ENCODE data around the gene ONECUT1.

ONECUT1 gene

DNA sequence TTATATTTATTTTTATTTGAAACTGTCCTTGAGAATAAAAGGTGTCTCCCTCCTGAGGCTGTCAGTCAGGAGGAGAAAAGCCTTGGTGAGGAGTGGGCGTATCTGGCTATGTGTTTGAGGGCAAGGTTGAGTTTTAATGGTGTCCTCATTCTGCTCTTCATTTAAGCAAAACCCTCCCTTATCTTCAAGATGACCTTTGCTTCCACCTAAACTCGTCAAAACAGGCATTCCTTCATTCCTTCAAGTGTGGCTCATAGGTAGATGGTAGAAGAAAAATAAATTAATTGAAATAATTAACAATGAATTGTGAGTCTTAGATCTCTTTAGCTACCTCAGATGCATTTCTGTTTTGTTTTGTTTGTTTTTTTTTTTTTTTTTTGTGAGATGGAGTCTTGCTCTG lies 71.6 kb downstream of the ONECUT1 start:
- DNase-seq, result no peak
- H3K27me3 ChIP-seq, result no peaks in the 10 kb centered on the region
- H3K4me3 ChIP-seq, result no peak overlapping the region
- TF ChIP-seq, protein P1, sequence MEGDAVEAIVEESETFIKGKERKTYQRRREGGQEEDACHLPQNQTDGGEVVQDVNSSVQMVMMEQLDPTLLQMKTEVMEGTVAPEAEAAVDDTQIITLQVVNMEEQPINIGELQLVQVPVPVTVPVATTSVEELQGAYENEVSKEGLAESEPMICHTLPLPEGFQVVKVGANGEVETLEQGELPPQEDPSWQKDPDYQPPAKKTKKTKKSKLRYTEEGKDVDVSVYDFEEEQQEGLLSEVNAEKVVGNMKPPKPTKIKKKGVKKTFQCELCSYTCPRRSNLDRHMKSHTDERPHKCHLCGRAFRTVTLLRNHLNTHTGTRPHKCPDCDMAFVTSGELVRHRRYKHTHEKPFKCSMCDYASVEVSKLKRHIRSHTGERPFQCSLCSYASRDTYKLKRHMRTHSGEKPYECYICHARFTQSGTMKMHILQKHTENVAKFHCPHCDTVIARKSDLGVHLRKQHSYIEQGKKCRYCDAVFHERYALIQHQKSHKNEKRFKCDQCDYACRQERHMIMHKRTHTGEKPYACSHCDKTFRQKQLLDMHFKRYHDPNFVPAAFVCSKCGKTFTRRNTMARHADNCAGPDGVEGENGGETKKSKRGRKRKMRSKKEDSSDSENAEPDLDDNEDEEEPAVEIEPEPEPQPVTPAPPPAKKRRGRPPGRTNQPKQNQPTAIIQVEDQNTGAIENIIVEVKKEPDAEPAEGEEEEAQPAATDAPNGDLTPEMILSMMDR (IDR thresholded peaks at IDR 0.05), result no peak
- H3K36me3 ChIP-seq, result no peaks in the 10 kb centered on the region
- intact Hi-C loops (cut with DNase I; ENCODE audit: low total_unique reads), result no loop called here
- H3K9me3 ChIP-seq, result no peaks in the 10 kb centered on the region
- no peaks in the 10 kb centered on the region for H3K4me1 ChIP-seq
- H3K27ac ChIP-seq, result no peak overlapping the region

DNA sequence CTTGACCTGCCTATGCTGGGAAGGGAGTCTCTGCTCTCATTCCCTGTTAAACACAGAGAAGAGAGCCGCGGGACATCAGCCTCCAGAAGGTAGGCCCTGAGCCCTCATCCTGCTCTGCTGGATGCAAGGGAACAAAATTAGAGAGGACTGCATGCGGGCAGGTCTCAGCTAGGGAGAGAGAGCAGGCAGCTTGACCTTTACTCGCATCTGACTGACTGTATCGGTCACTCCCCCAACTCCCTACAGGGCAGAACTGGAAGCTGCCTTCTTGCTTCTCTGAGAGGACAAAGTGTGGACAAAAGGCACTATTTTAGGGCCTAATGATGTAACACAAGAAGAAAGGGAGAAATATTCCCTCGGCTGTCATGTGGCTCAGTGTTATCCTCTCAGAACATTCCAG lies 72.2 kb downstream of the ONECUT1 start:
- Histone ChIP-seq H3K27me3 (no peaks in the 10 kb centered on the region), H3K4me1 (no peaks in the 10 kb centered on the region), H3K9me3 (no peaks in the 10 kb centered on the region), H3K4me3 (no peak overlapping the region), H3K36me3 (no peaks in the 10 kb centered on the region), H3K27ac (no peak overlapping the region)
- intact Hi-C loops (cut with DNase I; ENCODE audit: low total_unique reads), result no loop called here
- no peak for DNase-seq
- TF ChIP-seq, protein P1 (IDR thresholded peaks at IDR 0.05), result no peak

DNA sequence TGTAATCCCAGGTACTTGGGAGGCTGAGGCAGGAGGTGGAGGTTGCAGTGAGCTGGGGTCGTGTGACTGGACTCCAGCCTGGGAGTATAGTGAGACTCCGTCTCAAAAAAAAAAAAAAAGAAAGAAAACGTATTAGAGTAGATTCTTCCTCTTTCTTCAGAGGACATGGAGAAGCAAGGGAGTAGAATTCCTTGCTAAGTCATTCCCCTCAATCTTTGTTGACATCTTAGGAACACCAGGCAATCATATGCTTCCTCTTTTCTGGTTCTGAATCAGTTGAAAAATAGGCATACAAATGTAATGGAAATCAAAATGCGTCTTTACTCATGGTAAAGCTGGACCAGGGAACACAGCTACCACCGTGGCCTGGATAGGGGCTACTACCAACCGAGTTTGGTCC lies 72.7 kb downstream of the ONECUT1 start:
- H3K4me3 ChIP-seq, result no peak overlapping the region
- H3K9me3 ChIP-seq, result no peaks in the 10 kb centered on the region
- no peaks in the 10 kb centered on the region for H3K4me1 ChIP-seq
- H3K27me3 ChIP-seq, result no peaks in the 10 kb centered on the region
- no peak overlapping the region for H3K27ac ChIP-seq
- TF ChIP-seq, protein P1 (IDR thresholded peaks at IDR 0.05), result no peak
- intact Hi-C loops (cut with DNase I; ENCODE audit: low total_unique reads), result no loop called here
- no peak for DNase-seq
- H3K36me3 ChIP-seq, result no peaks in the 10 kb centered on the region

DNA sequence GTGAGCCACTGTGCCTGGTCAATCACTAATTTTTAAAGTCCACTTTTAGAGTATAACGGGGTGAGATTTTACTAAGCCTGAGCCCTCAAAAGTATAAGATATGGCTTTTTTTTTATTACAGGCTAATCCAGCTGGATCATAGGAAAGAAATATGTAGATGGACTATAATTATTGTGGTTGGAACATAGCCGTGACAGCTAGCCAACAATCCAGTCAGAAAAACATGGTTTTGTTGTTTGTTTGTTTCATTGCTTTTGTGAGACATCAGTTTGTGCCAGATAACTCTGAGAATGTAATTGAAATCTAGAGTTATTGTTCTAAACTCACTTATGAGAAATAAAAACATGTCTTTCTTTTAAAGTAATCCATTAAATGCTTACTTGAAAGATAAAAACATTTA lies 73.6 kb downstream of the ONECUT1 start:
- no peaks in the 10 kb centered on the region for H3K9me3 ChIP-seq
- no peak overlapping the region for H3K27ac ChIP-seq
- TF ChIP-seq, protein P1 (IDR thresholded peaks at IDR 0.05), result no peak
- no peaks in the 10 kb centered on the region for H3K4me1 ChIP-seq
- DNase-seq, result no peak
- H3K27me3 ChIP-seq, result no peaks in the 10 kb centered on the region
- no peaks in the 10 kb centered on the region for H3K36me3 ChIP-seq
- H3K4me3 ChIP-seq, result no peak overlapping the region
- intact Hi-C loops (cut with DNase I; ENCODE audit: low total_unique reads), result no loop called here

DNA sequence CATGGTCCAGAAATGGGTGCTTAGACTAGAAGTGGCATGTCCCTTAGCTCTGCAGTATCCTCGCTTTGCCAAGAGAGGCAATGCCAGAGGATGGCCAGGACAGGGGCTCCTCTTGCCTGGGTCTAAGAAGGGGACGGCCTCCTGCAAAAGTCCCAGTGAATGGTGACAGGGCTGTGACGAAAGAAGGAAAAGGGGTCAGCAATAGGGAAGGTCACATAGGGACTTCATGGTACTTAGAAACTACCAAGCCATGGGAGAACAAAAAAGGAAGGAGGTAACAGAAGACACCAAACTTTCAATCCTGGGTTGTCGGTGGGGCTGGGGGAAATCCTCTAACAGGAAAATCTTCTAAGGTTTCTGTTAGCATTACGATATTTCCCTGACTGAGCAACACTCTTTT lies 74.7 kb downstream of the ONECUT1 start:
- no peak for DNase-seq
- Histone ChIP-seq H3K27me3 (no peaks in the 10 kb centered on the region), H3K36me3 (no peaks in the 10 kb centered on the region), H3K4me1 (no peaks in the 10 kb centered on the region), H3K4me3 (no peak overlapping the region), H3K9me3 (no peaks in the 10 kb centered on the region), H3K27ac (no peak overlapping the region)
- intact Hi-C loops (cut with DNase I; ENCODE audit: low total_unique reads), result no loop called here
- TF ChIP-seq, protein P1 (IDR thresholded peaks at IDR 0.05), result no peak

DNA sequence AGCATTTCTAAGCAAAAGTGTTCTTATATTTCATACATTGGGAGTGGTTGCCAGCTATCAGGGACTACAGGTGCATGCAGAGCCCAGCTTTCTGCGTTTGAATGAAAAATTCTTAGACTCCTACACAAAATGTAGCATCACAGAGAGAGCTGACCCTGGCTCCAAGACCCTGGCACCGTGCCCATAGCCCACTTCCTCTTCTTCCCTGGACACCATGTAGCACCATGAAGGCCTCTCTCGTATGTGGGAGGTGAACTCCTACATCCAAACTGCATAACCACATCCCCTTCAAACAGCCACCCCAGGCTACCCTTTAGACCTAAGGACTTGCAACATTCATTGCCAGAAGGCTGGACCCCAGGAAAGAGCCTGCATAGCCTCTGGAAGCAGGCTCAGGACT lies 75.2 kb downstream of the ONECUT1 start:
- intact Hi-C loops (cut with DNase I; ENCODE audit: low total_unique reads), result no loop called here
- no peaks in the 10 kb centered on the region for H3K4me1 ChIP-seq
- TF ChIP-seq, protein P1 (IDR thresholded peaks at IDR 0.05), result no peak
- H3K27me3 ChIP-seq, result no peaks in the 10 kb centered on the region
- DNase-seq, result no peak
- no peaks in the 10 kb centered on the region for H3K9me3 ChIP-seq
- H3K27ac ChIP-seq, result no peak overlapping the region
- H3K36me3 ChIP-seq, result no peaks in the 10 kb centered on the region
- H3K4me3 ChIP-seq, result no peak overlapping the region

All from tibial artery (tissue), 4 donors.